Fibroblast of skin of left biceps (primary cell): ENCODE data around the gene EXOC3L1.

Source experiments
- DNase-seq, 2 experiments: peaks; one replicate each; pipeline ENCODE4 v3.0.0-alpha.2; 2013; ENCODE audit warnings: low read depth in 2 of 2

EXOC3L1 gene

DNA sequence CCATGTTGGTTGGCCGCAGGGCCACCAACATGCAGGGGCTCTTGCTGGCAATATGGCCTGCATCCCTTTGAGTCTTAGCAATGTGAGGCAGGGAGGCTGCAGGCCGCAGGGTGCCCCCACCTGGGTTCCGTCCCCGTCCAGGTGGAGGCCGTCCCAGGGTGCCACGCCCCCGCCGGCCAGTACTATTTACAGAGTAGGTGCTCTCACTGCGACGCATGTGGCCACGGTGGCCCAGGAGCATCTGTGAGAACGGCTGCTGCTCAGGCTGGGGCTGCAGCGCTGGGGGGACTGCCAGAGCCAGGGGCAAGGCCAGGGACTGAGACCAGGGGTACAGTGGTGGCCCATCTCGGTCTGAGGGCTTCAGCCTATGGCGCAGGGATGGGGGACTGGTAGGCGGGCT is 9.8 kb downstream of the EXOC3L1 start:
- no peak for DNase-seq

DNA sequence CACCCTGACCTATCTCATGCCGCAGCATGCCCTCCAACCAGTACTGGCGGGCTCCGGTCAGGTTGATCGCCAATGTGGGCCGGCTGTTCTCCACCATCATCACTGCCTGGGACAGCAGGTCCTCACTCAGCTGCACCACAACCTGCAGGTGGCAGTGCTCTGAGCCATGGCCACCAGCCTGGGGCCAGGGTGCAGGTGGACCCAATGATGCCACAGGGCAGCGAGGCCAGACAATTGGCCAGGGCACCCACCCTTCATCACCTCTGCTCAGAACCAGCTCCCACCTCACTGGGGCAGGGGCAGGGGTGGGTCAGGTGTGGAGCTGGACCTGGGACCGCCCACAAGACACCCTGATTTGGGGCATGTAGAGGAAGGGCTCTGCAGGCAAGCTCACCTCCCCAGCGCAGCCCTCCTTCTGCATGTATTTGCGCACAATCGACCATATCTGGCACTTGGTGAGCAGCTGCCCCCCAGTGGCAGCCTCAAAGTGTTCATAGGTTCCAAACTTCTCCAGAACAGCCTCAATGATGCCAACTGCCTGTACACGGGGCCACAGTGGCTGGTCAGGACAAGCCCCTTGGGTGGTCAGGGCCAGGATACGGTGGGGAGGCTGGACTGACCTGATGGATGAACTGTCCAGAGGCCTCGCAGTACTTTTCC is 10.4 kb downstream of the EXOC3L1 start:
- no peak for DNase-seq

DNA sequence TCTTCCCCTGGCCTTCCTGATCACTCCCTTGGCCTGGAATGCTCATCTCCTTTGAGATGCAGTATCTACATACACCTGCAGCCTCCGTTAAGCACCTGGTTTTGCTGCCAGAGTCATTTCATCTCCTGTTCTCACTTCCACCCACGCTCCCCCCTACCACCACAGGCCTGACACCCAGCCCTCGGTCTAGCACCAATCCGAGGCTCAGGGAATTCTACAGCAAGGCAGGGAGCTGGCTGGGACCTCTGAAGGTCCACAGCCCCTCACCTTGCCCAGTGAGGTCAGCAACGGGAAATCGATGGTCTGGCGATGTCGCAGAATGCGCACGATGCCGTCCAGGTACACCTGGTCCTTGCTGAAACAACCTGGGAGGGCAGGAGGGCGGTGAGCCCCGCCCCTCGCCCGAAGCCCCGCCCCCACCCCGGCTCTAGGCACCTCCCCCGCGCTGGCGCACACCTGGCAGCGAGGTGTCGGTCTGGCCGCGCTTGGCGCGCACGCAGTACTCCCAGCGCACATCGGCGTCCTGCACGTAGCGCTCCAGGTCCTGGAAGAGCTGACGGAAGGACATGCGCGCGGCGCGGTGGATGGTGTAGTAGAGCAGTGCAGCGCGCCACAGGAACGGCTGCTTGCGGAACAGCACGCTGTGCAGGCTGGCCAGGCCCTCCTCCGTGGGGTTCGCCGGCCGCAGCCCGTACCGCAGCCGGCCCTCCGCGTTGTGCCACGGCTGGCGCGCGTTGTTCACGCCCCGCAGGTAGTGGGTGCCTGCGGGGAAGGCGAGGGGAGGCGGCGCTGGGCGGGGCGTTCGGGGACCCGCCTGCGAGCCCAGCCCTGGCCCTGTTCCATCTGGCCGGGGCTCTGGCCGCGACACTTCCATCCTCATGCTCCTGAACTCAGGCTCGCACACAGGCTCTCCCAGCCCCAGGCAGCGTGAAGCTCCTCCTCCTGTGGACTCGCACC is 11.9 kb downstream of the EXOC3L1 start:
- no peak for DNase-seq

DNA sequence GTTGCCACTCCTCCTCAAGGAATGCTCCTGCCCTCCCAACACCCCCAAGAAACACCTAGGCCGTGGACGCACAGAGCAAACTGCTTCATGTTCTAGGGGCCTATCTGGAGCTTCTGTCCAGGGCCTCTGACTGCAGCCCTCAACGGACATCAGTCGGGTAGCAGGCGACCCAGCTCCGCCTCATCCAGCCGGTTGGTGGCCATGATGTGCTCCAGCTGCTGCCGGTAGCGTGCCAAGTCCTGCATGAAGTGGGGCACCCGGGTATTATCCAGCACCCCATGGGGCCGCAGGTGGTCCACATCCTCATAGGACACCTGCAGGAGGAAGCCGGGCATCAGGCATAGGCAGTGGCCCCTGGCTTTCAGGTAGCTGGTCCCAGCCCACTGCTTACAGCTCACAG is 13.3 kb downstream of the EXOC3L1 start:
- DNase-seq, result no peak

DNA sequence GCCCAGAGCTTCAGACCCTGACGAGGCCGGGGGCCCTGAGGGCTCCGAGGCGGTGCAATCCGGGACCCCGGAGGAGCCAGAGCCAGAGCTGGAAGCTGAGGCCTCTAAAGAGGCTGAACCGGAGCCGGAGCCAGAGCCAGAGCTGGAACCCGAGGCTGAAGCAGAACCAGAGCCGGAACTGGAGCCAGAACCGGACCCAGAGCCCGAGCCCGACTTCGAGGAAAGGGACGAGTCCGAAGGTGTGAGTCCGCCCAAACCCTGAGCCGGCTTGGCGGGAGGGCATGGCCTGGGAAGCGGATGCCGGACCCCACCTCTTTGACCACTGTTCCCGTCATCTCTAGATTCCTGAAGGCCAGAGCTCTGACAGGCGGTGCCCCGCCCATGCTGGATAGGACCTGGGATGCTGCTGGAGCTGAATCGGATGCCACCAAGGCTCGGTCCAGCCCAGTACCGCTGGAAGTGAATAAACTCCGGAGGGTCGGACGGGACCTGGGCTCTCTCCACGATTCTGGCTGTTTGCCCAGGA is 15.2 kb downstream of the EXOC3L1 start:
- no peak for DNase-seq

DNA sequence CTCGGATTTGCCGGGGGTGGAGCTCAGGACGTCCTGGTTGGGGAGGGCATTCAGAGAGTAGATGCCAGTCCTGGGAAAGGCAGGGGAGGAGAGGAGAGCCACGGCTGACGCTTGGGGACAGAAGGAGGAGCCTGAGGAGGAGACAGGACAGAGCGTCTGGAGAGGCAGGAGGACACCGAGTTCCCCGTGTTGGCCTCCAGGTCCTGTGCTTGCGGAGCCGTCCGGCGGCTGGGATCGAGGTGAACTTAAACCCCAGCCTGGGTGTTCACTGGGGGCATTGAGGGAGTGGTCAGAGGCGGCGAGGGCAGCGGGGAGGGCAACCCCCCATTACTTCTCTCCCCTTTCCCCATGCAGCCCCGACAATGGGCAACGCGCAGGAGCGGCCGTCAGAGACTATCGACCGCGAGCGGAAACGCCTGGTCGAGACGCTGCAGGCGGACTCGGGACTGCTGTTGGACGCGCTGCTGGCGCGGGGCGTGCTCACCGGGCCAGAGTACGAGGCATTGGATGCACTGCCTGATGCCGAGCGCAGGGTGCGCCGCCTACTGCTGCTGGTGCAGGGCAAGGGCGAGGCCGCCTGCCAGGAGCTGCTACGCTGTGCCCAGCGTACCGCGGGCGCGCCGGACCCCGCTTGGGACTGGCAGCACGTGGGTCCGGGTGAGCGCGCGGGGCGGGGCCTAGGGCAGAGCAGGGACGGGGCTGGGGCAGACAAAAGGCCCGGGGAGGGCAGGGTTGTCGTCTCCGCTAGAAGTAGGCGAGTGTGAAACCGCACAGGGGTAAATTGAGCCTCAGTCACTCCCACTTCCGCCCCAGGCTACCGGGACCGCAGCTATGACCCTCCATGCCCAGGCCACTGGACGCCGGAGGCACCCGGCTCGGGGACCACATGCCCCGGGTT is 15.9 kb downstream of the EXOC3L1 start:
- no peak for DNase-seq

DNA sequence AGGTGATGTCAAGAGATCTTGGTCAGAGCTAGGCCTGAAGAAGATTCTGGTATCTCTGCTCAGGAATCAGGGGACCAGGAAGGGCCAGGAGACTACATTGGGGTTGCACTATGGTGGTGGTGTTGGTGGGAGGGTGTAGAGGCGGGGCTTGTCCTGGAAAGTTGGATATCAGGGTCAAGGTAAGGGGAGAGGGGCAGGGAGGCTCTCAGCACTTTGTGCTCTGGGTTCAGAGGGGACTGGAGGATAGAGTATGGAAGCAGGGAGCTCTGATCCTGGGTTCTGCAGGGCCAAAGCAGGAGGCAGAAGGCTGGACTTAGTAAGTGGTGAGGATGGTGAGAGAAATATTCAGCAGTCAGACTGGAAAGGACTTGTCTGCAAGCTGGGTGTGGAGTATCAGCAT is 16.6 kb downstream of the EXOC3L1 start:
- no peak for DNase-seq

DNA sequence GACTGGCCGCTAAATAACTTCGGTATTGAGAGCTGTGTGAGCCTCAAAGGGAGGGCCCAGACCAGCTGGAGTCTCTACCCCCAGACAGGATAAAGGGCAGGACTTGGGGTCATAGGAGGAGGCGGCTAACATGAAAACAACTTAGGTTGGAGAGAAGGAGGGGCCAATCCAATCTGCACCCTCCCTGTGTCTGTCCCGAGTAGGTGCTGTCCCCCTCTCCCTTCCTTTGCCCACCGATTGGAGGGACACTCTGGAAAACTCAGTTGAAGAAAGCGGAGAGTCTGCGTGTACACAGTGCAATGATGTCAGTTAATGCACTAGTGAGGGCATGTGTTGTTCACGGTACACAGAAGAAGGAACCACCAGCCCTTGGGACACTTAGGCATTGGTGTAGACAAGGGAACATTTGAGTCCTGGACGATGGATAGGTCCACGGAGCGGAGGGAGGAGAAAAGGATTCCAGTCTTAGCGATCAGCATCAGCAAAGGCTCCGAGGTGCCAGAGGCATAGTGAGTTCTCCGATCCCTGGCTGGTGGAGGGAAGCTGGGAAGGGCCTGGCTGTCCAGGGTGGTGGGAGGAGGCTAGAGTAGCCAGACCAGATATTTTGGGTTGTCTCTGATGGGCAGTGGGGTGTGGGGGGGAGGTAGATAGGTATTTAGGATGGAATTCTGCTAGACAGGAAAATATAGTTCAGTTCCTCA is 18.8 kb downstream of the EXOC3L1 start:
- no peak for DNase-seq

DNA sequence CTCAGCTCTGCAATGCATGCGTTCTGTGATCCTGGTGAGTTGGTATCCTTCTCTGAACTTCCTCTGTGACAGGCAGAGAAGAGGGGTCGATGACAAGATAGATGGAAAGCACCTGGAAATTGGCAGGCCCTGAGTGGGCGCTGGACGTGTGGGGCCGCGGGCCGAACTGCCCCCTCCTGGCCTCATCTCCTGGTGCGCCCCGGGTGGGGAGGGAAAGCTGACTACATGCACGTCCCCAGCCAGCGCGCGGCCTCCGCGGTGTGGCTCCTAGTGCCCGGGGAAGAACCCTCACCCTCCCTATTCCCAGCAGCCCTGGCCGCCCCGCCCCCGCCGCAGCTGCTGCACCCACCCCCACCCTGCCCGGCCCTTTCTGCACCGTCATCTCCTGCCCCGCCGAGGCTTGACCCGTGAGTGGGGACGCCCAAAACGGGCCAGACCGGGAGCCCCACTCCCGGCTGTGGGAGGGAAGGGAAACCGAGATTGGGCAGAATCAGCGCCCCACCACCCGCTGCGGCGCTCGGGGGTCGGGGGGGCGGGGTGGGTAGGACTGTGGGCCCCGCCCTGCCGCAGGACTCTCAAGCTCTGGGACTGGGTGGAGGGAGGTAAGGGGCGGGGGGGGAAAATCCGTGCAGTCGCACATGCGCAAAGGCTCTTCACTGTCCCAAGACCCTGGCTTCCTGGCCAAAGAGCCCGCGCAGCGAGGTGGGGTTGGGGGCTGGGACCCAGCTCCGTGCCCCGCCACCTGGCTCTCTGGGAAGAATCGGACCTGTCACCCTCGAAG is 19.6 kb downstream of the EXOC3L1 start, which contains the start of gene NOL3:
TSS of gene NOL3 (plus strand) at position 371 of the 781 bp plus-strand sequence.
- DNase-seq, result peak; percentile 64 to 69

DNA sequence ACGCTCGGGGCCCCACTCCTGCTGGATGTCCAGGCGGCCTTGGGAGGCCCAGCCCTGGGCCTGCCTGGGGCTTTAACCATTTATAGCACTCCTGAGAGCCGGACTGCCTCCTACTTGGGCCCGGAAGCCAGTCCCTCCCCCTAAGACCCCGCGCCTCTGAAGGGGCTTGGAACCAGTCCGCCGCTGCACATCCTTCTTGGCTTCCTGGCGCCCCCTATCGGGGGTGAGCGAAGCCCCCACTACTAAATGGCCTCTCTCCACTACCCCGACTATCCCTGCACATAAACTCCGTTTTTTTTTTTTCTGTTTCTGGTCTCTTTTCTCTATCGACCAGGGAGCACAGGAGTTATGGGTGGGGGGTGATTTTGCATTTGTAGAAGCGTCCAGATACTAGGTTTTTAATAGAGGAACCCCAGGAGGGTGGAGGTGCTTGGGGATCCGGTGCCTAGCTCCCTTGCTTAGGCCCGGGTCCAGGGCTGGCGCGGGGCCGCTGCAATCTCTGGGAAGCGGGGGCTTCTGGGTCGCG is 20.2 kb downstream of the EXOC3L1 start:
- no peak for DNase-seq

DNA sequence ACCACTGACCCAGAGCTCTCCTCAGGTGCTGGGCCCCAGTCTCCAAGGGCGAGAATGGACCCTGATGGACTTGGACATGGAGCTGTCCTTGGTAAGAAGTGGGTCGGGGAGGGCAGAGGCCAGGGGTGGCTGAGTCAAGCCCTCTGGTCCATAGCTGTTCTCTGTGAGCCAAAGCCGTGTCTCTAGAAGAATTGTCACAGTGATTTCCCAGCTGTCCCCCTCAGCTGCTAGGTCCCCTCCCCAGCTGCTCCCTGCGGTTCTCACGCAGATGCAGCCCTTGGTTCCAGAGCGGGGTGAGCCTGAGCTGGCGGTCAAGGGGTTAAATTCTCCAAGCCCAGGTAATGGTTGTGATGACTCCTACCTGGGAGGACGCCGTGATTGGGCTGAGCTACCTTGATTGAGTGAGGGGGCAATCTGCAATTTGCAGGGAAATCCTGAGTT is 20.9 kb downstream of the EXOC3L1 start:
- DNase-seq, result no peak

DNA sequence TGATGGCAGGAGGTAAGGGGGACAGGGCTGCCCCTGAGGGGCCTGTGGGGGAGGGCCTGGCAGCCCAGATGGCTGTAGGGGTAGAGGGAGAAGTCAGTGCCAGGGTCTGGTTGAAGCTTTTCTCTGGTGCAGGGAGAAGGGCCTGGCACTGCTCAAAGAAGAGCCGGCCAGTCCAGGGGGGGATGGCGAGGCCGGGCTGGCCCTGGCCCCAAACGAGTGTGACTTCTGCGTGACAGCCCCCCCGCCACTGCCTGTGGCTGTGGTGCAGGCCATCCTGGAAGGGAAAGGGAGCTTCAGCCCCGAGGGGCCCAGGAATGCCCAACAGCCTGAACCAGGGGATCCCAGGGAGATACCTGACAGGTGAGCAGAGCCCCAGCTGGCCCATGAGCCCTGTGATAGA is 22.3 kb downstream of the EXOC3L1 start:
- no peak for DNase-seq

DNA sequence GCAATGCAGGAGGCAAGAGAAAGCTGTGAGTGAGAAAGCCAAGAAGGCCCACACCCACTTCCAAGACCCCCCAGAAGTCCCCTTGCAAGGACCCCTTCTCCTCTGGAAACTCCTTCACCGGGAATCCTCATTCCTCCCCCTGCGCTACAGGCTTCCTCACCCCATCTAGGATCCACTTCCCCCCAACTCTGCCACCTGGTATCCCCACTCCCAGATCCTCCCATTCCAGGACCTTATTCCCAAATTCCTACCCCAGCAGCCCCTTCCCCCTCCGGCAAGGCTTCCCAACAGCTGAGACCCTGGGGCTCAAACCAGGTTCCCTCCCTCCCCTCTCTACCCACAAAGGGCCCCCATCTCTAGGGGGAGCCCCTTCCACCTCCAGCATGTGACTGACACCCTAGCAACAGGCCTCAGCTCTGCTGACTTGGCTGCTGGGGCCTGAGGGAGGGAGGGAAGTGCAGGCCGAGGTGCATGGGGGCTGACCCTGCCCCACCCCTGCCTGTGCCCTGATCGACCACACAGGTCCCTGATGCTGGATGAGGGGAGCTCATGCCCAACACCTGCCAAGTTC is 23.3 kb downstream of the EXOC3L1 start:
- no peak for DNase-seq

DNA sequence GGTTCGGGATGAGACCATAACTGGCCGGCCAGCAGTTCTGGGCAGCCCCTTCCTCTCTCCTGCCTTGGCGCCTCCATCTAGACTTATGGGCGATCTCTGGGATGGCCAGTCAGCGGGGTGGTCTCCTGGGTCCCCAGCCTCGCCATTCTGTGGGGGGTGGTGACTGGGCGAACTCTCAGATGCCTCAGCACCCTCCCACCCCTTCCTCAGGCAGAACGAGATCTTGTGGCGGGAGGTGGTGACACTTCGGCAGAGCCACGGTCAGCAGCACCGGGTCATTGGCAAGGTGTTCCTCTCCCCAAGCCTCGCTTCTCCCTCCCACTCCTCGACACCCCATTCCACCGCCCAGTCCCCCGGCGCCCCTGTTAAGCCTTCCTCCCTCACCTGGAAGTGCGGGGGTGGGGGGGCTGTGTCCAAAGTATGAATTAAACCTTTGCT is 23.8 kb downstream of the EXOC3L1 start:
- no peak for DNase-seq

DNA sequence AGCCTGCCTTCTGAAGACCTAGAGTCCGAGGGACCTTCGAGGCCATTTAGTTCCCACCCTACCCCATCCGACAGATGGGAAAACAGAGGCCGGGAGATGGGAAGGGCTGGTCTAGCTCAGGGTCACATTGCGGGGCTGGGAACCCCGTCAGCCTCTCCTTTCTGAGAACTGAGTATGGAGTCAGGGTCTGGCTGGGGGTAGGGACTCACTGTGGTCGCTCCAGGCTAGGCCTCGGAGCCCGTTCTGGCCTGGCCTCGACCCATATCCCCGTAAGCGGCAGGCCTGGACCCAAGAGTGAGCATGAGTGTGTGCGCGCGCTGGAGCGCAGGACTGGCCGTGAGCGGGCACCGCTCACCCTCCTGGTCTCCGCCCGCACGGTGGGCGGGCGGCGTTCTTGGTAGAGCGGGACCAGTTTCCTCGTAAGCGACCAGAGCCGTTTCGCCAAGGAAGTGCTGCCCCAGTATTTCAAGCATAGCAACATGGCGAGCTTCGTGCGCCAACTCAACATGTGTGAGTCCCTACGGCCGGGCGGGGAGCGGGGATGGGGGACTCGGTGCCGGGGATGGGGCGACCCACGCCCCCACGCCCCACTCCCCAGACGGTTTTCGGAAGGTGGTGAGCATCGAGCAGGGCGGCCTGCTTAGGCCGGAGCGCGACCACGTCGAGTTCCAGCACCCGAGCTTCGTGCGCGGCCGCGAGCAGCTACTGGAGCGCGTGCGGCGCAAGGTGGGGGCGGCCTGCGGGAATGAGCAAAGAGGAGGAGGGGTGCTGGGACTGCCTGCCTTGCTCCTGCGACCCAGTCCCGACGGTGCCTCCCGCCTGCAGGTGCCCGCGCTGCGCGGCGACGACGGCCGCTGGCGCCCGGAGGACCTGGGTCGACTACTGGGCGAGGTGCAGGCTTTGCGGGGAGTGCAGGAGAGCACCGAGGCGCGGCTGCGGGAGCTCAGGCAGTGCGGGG is 24.5 kb downstream of the EXOC3L1 start:
- no peak for DNase-seq

DNA sequence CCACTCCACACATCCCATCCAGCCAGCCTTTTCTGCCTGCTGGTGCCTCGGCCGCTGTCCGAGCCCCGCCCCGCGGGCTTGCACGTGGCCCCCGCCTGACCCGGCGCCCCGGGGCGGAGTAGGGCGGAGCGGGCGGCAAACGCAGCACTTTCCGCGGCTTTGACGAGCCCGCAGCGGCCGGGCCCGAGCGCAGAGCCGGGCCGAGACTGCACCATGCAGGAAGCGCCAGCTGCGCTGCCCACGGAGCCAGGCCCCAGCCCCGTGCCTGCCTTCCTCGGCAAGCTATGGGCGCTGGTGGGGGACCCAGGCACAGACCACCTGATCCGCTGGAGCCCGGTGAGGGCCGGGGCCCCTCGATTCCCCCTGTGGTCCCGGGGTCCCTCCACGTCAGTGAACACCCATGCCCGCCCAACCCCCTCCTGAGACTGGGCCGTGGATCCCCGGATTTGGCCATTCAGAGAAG is 25.3 kb downstream of the EXOC3L1 start, which contains the start of gene HSF4:
TSS of gene HSF4 (plus strand) at position 147 of the 463 bp plus-strand sequence. CDS start at position 214, 67 bp downstream.
- no peak for DNase-seq

DNA sequence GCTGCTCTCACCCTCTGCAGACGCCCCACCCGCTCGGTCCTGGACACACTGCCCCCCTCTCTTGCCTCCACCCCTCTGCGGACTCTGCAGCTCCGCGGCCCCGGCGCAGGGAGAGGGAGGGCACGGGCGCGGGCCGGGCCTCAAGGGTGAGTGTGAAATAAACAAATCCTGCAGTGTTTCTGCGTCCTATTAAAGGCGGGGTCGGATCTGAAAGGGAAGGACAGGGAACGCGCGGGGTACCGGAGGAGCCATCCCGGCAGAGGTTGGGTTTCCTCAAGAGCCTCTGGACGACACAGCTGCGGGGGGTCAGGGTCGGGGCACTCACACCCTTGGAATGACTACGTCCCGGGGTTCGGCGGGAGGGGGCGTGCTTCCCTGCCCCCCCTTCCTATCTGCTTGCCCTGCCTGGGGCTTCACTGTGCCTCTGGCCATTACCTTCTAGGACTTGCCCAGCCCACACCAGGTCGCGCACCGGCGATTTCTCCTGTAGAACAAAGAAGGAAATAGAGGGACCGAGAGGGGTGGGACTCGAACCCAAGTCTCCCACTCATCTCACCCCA is 25.9 kb downstream of the EXOC3L1 start:
- no peak for DNase-seq
